Inferior parietal cortex (tissue), 1 donor: Measurements from ENCODE around the gene EGF.

Experiments used
- DNase-seq: peaks from one replicate; pipeline ENCODE4 v3.0.0-alpha.2; 2016; ENCODE audit errors: extremely low spot score

Gene EGF

DNA sequence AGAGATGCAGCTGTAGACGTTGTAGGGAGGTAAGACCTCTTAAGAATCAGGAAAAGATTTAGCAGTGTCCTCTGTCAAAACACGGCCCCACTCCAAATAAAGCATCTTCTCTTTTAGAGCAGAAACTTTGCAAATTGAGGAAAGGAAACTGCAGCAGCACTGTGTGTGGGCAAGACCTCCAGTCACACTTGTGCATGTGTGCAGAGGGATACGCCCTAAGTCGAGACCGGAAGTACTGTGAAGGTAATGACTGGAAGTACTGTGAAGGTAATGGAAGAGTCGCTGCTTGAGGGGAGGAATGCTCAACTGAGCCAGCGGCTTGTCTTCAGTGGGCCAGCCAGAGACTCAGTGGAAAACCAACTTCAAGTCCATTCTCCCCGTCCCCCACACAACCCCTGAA lies 46.5 kb downstream of the EGF start:
- no peak for DNase-seq

DNA sequence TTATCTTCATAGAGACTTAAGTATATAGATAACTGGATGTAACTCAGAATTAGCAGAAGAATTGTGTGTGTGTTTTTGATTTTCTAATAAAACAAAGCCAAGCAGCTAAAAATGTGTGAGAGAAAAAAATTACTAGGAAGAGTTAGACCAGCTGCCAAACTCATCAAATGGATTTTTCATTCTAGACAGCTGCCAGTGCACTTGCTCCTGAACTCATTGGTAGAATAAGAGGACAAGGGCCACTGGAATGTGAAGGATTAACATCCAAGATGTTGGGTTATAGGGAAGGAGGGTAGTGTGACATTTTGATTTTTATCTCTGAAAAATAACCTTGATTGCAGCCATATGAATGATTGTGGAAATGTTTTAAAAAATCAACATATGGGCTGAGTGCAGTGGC lies 49.7 kb downstream of the EGF start:
- DNase-seq = no peak

DNA sequence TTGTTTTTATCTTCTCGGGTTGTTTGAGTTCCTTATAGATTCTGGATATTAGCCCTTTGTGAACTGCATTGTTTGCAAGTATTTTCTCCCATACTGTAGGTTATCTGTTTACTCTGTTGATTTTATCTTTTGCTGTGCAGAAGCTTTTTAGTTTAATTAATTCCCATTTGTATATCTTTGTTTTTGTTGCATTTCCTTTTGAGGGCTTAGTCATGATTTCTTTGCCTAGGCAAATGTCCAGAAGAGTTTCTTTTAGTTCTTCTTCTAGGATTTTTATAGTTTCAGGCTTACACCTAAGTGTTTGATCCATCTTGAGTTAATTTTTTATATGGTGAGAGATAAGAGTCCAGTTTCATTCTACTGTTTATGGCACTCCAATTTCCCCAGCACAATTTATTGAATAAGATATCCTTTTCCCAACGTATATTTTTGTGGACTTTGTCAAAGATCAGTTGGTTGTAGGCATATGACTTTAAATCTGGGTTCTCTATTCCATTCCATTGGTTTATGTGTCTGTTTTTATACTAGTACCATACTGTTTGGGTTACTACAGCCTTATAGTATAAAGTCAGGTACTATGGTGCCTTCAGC lies 54.3 kb downstream of the EGF start:
- no peak for DNase-seq

DNA sequence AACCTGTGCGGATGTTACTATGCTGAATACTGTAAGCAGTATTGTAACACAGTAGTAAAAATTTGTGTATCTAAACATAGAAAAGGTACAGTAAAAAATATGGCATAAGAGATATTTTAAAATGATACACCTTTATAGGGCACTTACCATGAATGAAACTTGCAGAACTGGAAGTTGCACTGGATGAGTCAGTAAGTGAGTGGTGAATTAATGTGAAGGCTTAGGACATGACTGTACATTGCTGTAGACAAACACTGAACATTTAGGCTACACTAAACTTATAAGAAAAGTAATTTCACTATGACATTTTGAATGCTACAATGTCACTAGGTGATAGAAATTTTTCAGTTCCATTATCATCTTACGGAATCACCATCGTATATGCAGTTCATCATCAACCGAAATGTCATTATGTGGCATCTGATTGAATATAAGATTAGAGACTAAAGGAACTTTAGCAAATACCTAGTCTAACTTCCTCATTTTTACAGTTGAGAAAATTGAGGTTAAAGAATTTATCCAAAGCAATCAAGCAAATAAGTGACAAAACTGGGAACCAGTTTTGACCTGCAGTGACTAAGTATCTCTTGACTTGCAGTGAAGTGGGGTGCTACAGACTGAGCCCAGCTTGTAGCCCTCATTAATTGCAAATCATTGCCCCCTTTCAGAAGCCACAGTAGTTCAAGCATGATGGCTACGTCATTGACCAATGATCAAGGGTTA lies 55.3 kb downstream of the EGF start:
- DNase-seq = no peak

DNA sequence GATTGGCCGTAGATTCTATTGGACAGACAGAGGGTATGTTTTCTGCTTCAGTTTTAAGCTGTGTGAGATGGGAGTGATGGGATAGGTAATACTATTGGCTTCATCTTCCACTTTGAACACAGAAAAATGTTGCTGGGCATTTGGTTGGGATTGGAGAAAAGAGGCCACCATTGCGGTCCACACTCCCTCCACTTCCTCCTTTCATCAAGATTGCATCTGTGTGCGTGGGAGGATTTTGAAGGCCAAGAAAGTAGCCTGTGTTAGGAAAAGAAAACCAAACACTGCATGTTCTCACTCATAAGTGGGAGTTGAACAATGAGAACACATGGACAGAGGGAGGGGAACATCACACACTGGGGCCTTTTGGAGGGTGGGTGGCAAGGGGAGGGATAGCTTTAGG lies 56.4 kb downstream of the EGF start:
- DNase-seq = no peak

DNA sequence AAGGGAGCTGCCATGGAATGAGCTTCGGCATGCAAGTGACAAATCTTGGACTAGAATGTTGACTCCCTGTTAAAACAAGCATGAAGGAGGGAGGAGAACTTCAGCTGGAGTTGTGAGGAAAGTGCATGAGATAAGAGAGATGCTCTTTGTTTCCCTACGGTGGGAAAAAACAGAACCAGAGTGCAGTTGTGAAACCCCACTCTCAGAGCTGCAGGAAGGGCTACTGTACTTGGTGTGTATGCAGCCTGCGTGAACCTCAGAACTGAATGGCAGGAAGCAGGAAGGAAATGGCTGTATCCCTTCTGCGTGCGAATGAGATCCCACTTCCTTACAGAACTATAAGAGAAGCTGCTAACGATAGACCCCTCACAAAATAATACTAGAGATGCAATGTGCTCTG lies 57.2 kb downstream of the EGF start:
- DNase-seq = no peak

DNA sequence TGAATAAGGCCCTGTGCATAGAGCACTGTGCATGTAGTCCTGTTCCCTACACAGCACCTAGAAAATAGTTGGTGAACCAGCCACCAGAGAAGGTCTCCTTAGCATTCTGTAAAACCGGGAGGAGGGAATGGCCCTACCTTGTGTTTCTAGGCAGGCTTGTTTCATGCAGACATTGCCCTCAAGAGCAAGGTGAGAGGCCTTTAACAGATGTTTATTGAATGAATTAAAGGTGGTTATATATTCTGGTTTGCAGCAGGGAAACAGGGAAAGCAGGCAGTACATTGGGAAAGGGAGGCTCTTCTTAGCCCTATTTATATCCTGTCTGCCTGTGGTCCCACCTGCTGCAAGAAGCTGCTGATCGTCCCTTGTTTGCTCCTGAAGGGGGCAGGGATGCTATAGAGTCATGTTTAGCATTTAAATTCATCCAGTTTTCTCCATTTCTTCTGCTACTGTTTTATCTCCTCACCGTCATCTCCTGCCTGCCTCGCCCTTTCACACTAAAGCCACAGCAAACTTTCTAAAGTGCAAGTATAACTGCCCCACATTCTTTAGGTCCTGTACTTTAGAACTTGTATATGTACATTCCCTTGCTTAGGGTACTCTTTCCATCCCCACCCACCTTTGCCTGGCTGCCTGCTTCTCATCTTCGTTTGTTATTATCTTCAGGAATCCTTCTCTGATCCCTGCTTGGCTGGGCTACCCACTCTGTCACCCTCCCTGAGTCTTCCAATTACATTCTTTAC lies 60.3 kb downstream of the EGF start:
- no peak for DNase-seq

DNA sequence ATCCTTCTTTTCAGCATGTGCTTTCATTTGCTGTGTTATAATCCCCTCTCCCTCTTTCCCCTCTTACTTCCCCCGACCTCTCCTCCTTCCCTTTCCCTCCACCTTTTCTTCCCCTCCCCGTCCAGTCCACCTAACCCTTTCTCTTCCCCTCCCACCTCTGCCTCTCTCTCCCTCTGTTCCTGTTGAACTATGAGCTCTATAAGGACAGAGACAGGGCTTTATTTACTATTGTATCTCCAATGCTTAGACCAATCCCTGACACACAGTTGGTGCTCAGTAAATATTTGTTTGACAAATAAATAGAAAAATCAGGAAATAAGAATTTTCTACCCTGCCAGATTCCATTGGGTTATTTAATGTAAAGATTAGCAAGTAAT lies 60.8 kb downstream of the EGF start:
- DNase-seq = no peak

DNA sequence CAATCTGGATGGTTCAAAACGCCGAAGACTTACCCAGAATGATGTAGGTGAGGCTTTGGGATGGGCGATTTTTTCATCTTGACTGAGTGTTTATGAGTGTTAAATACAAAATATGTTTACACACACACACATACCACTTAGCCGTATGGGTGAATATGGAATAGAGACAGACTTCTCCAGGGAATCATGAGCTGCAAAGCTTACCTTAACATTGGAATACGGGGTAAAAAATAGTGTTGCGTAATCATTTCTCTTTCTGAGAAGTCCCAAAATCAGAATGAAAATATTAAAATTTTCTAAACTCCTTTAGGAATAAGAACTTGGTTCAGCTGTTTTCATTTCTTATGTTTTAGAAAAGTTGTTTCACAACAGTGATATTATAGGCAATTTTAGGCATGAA lies 63.5 kb downstream of the EGF start:
- DNase-seq = no peak

DNA sequence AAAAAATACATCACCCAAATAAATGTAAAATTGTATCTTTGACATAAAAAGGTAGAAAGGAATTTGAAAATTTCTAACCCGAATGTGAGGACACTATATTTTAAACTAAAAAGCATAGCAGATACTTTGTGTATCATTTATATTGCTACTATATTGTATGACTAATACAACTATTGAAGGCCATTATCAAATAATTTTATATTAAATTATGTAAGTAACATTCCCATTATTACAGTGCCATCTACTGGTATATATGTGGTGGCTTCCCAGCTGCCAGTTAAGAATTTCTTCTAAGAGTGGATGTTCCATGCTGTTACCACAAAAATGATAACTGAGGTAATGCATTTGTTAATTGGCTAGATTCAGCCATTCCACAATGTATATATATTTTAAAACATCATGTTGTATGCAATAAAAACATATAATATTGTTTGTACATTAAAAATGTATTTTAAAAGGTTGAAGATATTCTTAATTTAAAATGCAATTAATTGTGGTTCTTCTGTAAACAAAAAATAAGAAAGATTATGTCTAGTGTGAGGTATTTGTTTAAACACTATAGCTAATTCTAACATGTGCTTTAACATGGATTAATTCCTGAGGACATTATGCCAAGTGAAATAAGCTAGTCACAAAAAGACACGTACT lies 65.3 kb downstream of the EGF start:
- DNase-seq = peak; percentile 50

DNA sequence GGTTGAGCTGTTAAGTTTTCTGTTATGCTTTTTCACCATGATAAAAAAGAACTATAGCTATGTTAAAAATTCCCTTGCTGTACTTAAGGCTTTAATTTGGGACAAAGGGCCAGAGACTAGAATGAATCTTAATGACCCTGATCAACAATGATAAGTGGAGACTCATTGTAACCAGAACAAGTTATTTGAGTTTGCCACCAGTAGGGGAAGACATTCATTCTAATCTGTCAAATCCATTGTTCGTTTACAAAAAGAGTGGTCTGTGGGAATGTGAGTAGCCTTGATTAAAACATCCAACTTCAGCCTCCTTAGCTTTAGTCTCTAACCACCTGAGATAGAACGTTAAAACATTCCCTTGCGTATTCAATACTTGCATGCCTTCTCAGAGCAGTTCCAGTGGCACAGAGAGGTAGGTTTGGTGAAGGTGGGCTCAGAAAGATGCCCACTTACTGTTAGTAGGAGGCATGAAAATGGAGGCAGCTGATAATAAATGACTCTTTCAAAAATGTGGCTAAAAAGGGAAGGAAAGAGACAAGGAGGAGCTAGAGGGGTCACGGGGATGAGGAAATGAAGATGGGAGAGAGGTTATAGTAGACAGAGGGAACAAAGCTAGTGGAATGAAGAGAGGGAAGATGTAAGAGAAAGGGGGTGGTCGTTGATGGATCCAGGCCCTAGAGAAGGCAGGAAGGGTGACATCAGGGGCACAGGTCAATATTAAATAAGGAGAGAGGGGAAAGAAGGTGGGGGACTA lies 66.2 kb downstream of the EGF start:
- no peak for DNase-seq

DNA sequence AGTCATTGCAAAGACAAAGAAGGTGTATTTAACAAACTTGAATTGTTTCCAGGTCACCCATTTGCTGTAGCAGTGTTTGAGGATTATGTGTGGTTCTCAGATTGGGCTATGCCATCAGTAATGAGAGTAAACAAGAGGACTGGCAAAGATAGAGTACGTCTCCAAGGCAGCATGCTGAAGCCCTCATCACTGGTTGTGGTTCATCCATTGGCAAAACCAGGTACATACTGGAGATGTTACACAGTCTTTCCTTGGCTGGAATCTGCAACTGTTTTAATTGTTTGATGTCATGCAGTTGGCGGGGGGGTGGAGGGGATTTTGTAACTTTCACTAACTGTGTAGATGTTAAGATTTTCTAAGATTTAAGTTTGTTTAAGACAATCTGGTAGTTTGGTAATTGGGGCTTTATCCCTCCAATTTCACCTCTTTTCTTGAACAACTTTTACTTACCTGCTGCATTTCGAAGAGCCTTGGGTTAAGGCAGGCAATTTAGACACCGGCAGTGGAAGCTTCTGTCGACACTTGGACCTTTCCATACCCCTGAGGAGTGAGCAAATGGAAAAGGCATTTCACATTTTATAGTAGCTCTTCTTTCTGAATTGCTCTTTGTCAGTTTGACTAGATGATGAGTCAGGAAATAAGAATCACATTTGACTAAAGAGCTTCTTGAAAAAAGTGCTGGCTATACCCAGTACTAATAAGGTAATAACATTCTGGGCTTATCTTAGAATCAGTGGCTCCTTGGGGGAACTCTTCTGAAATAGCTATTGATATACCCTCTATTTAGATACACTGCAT lies 67.4 kb downstream of the EGF start:
- no peak for DNase-seq

DNA sequence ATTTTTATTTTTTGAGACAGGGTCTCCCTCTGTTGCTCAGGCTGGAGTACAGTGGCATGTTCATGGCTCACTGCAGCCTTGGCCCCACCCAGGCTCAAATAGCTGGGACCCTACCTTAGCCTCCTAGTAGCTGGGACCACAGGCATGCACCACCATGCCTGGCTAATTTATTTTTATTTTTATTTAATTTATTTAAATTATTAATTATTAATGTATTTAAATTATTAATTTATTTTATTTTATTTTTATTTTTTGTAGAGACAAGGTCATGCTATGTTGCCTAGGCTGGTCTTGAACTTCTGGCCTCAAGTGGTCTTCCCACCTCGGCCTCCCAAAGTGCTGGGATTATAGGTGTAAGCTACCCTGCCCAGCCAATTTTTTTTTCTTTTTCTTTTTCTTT lies 69.3 kb downstream of the EGF start:
- DNase-seq = no peak

DNA sequence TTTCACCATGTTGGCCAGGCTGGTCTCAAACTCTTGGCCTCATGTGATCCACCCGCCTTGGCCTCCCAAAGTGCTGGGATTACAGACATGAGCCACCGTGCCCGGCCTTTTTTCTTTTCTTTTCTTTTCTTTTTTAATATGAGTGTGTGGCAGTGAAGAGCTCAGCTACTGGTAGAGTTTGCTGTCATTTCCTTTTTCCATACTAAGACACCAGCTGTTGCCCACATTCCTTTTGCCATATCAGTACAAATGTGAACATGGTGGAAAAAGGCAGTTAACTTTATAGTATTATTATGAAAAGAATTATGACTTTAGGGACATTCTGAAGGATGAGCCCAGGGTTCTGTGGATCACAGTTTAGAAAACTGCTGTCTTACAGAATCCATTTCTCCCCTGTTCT lies 69.8 kb downstream of the EGF start:
- no peak for DNase-seq

DNA sequence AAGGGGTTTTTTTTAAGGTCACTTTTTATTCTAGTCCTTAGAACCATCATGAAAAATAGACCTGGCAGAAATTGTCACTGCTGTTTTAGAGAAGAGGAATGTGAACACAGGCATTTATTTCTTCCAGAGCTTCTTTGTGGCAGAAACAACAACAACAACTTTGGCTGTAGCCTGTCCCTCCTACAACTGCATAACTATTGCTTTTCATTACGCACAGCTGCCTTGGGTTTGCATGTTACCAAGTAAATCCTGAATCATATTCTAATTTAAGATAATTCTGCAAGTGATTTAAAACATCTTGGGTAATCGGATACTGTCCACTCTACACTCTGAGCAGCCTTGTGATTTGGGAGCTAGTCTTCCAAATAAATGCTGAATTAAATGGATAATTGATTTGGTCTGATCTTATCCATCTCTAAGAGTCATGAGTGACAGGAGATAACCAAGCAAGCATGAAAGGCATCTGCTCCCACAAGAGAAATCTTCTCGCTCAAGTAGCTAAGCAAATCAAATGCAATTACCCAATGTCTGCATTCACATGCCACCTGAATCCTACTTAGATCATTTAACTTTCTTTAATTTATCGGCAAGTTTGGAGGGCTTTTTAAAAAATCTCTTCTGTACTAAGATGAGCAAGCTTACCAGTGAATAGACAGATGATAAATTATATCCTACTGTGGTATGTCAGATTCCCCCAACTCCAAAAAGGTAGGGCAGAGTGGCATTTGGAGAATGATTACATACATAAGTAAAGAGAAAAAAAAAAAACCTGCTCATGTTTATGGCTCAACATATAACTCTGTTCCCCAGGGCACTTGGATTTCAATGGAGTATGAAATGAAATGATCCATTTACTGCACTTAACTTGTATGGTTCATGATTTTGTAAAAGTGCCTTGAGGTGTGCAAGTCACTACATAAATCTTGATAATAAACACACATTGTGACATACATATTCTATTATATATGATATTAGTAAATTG lies 73.6 kb downstream of the EGF start:
- no peak for DNase-seq

DNA sequence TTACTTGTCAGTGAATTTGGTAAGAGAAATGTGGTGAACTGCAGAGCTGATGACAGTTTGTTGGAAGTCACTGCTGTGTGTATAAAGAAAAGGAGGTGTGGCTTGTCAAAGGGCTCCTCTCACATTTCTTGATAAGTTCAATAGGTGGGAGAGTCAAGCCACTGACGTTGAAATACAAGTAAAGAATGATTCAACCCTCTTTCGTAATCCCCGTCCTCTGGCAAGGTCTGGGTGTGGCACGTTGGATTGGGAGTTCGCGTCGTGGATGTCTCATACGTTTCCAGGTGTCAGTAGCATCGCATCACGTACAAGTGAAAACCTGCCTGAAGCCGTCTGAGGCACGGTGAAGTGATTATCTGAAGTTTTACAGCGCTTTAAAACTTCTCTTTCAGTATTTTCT lies 76.4 kb downstream of the EGF start:
- no peak for DNase-seq

DNA sequence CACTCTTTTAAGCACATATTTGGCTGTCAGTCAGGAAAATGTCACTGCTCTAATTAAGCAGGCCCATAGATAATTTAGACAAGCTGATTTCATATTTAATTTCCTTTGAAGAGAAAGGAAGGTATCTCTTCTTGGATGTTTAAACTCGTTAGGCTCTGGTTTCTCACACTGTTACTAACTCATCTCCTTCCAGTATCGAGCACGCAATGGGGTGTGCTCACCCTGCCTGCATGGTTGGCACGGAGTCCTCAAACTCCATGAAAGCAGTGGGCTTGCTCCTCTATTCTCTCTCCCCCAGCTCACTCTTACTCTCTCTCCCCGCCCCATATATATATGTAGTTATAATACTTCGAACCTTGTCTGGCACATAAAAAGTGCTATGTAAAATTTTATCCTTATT lies 76.9 kb downstream of the EGF start:
- DNase-seq = no peak

DNA sequence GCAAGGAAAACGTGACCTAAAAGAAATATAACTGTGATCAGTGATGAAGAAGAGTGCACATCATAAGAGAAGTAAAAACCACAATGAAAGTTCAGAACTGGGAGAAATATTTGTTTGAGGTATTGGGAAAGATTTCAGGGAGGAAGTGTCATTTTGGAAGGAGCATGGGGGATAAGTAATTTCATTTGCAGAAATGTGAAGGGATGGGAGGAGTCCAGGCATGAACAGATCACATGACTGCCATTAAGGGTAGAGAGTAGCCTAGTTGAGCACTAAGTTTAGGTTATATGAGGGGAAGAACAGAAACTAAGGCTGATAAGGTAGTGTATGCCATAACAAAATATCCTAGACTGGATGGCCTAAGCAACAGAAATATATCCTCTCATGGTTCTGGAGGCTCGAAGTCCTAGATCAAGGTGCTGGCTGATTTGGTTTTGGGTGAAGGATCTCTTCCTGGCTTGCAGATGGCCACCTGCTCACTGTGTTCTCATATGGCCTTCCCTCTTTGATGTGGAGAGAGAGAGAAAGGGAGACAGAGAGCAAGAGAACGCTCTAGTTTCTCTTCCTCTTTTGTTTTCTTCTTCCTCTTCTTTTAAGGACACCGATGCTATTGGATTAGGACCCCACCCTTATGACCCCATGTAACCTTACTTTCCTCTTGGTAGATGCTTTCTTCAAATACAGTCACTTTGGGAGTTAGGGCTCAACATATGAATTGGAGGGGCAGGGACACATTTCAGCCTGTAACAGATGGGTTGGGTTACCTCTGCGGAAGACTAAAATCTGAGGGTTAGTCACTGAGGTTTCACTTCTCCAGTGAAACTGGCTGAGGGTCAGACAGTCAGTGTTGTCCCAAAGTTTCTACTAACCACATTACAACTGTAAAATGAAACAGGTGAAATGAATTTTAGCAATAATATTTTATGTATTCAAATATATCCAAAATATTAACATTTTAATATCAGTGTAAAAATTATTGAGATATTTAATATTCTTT lies 77.9 kb downstream of the EGF start:
- DNase-seq = no peak

DNA sequence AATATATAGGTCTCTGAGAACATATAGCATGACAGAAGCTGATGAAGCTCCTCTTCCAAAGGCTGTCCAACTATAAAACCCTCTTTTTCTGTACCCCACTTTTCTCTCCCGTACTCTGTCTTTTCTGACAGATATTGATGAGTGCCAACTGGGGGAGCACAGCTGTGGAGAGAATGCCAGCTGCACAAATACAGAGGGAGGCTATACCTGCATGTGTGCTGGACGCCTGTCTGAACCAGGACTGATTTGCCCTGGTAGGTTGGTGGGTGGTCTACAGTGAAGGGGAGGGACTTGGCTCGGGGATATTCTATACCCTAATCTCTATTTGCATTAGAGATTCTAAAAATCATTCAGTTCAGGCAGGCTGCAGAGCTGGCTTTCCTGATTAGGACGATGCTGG lies 80.4 kb downstream of the EGF start:
- no peak for DNase-seq
